Ishikawa (cell line): Measurements from ENCODE around the gene EZH2.

ENCODE experiments used
- EP300 ChIP-seq: IDR thresholded peaks from 2 replicates; pipeline ENCODE4 v1.6.1; 2012; ENCODE audit warnings: borderline replicate concordance
- FOXM1 ChIP-seq: IDR thresholded peaks from 2 replicates; pipeline ENCODE4 v1.6.1; 2012; ENCODE audit warnings: low read depth, borderline replicate concordance
- TAF1 ChIP-seq: IDR thresholded peaks from 2 replicates; pipeline ENCODE4 v1.6.1; 2012; ENCODE audit warnings: low read depth, mild to moderate bottlenecking
- ZBTB7A ChIP-seq: IDR thresholded peaks from 2 replicates; pipeline ENCODE4 v1.6.1; 2012; ENCODE audit warnings: low read depth
- TF ChIP-seq, protein P1 (sequence below): IDR thresholded peaks from 2 replicates; pipeline ENCODE4 v1.6.1; 2012; ENCODE audit warnings: low read depth, mild to moderate bottlenecking
- TF ChIP-seq, protein P2 (sequence below): IDR thresholded peaks from 2 replicates; pipeline ENCODE4 v1.6.1; 2012

DNA sequence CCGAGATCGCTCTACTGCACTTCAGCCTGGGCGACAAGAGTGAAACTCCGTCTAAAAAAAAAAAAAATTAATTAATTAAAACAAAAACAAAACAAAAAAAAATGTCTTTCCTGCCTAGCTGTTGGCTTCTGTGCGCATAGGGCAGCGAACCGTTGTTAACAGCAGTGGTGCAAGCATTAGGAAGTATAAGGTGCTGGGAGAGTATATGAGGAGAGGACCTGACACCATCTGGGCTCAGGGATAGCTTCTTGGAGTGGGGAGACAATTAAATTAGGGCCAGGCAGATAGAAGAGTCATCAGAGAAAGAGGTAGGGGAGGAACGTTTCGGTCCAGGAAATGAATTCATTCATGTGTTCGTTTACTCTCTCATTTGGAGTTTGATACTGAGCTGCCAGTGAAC, 46.2 kb upstream of the EZH2 start:
- TF ChIP-seq, protein P1, sequence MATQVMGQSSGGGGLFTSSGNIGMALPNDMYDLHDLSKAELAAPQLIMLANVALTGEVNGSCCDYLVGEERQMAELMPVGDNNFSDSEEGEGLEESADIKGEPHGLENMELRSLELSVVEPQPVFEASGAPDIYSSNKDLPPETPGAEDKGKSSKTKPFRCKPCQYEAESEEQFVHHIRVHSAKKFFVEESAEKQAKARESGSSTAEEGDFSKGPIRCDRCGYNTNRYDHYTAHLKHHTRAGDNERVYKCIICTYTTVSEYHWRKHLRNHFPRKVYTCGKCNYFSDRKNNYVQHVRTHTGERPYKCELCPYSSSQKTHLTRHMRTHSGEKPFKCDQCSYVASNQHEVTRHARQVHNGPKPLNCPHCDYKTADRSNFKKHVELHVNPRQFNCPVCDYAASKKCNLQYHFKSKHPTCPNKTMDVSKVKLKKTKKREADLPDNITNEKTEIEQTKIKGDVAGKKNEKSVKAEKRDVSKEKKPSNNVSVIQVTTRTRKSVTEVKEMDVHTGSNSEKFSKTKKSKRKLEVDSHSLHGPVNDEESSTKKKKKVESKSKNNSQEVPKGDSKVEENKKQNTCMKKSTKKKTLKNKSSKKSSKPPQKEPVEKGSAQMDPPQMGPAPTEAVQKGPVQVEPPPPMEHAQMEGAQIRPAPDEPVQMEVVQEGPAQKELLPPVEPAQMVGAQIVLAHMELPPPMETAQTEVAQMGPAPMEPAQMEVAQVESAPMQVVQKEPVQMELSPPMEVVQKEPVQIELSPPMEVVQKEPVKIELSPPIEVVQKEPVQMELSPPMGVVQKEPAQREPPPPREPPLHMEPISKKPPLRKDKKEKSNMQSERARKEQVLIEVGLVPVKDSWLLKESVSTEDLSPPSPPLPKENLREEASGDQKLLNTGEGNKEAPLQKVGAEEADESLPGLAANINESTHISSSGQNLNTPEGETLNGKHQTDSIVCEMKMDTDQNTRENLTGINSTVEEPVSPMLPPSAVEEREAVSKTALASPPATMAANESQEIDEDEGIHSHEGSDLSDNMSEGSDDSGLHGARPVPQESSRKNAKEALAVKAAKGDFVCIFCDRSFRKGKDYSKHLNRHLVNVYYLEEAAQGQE: no peak
- TF ChIP-seq ZBTB7A (no peak), FOXM1 (no peak), EP300 (no peak), TAF1 (no peak)
- TF ChIP-seq, protein P2, sequence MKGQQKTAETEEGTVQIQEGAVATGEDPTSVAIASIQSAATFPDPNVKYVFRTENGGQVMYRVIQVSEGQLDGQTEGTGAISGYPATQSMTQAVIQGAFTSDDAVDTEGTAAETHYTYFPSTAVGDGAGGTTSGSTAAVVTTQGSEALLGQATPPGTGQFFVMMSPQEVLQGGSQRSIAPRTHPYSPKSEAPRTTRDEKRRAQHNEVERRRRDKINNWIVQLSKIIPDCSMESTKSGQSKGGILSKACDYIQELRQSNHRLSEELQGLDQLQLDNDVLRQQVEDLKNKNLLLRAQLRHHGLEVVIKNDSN: no peak
